Stimulated activated CD4-positive, alpha-beta T cell treated with anti-CD3 and anti-CD28 coated beads, Interleukin-15, amount 100 ng/mL, for 24 hours (primary cell): Measurements from ENCODE around the gene TUT7.

Source experiments
- DNase-seq: peaks from one replicate; pipeline ENCODE4 v3.0.0-alpha.2; 2020

Gene TUT7

DNA sequence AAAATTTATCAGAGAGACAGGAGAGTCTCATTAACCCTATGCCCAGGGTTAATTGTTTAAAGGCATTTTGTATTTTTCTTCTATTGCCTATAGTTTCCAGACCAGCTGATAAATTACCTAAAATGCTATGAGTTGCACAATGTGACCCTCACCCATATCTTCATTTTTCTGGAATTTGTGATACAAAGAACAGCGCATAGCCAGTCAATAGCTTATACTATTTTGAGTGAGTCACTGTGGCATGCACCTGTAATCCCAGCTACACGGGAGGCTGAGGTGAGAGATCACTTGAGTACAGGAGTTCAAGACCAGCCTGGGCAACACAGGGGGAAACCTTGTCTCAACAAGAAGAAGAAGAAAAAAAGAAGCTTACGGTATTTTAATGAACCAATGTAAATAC lies 97.6 kb downstream of the TUT7 start:
- no peak for DNase-seq

DNA sequence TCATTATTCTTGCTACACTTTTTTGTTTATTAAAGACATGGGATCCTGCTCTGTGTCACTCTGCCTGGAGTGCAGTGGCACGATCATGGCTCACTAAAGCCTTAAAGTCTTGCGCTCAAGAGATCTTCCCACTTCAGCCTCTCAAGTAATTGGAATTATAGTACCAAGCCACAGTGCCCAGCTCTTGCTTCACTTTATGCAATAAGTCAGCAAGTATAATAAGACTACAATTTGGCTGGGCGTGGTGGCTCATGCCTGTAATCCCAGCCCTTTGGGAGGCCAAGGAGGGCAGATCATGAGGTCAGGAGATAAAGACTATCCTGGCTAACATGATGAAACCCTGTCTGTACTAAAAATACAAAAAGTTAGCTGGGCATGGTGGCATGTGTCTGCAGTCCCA lies 100.6 kb downstream of the TUT7 start:
- no peak for DNase-seq

GRCh38 chr9:86252870-86253269 lies 101.3 kb downstream of the TUT7 start:
- no peak for DNase-seq

GRCh38 chr9:86250123-86250522 lies 104.1 kb downstream of the TUT7 start:
- DNase-seq = no peak

DNA sequence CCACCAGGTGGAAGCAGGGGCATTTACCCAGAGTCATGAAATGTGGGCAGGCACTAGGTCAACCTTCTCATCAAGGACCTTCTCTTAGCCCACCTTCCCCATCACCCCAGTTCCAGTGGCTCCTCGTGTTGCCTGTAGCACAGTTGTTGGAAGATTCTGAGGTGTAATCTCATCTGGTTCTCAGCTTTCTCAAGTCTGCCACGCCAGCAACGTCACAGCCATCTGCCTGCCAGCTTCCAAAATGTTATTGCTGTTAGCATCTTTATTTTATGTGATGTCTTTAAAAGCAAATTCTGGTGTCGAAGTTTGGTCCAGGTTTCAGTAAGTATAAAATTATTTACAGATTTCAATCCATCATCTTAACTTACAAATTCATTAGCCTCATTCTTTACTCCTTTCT lies 105.5 kb downstream of the TUT7 start:
- no peak for DNase-seq

DNA sequence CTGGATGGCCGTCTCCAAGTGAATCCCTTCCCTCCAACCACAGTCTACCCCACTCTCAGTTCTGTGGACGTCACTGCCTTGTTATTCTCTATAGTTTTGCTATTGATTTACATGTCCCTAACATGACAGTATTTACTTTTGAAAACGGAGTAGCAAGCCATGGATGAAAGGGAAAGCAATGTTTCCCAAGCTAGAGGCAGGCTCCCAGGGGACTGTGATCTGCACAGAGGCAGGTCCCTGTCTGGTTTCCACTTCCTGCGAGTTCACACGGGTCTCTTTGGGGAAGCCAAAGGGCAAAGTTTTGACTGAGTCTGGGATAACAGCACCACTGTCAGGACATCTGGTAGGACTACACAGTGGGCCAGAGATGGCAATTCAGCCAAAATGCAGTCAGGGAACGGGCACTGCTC lies 107.5 kb downstream of the TUT7 start:
- no peak for DNase-seq

- no peak for DNase-seq
Observed at GRCh38 chr9:86242071-86242470, 112.1 kb downstream of the TUT7 start.

DNA sequence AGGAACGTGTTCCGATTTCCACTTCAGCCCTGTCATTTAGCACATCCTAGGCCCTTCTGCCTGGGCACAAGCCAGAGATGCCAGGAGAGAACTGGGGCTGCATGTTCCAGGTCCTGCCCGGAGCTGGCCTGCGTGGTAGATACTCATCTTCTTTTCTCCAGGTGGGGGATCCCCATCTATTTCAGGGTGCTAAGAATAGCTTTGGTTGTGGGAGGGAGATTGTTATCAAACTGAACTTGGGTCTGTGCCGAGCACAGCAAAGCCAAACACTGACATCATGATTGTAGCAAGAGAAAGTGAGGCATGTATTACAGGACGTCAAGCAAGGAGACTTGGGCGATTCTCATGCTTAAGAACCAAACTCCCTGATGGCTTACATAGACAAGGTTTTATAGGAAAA lies 113.0 kb downstream of the TUT7 start:
- DNase-seq = peak; percentile 13

GRCh38 chr9:86238861-86239770 lies 115.1 kb downstream of the TUT7 start:
- DNase-seq = no peak
